Testis (tissue), 2 donors: ENCODE measurements around the gene SCGN.

ENCODE experiments used
- POLR2A ChIP-seq: fragments of 450-650 bp; IDR thresholded peaks from one replicate; pipeline ENCODE4 v1.6.1; 2017; ENCODE audit warnings: antibody characterized with exemption, mild to moderate bottlenecking, moderate library complexity
- TF ChIP-seq, protein P1 (sequence below), 3 experiments: fragments of 450-650 bp in 2 of 3; fragments of 200-600 bp in 1 of 3; sonication (generic) in 1 of 3; IDR thresholded peaks; one replicate each; pipeline ENCODE4 v1.5.1; 2016 to 2019; ENCODE audit warnings: antibody characterized with exemption in 3 of 3, mild to moderate bottlenecking in 2 of 3, moderate library complexity in 1 of 3

DNA sequence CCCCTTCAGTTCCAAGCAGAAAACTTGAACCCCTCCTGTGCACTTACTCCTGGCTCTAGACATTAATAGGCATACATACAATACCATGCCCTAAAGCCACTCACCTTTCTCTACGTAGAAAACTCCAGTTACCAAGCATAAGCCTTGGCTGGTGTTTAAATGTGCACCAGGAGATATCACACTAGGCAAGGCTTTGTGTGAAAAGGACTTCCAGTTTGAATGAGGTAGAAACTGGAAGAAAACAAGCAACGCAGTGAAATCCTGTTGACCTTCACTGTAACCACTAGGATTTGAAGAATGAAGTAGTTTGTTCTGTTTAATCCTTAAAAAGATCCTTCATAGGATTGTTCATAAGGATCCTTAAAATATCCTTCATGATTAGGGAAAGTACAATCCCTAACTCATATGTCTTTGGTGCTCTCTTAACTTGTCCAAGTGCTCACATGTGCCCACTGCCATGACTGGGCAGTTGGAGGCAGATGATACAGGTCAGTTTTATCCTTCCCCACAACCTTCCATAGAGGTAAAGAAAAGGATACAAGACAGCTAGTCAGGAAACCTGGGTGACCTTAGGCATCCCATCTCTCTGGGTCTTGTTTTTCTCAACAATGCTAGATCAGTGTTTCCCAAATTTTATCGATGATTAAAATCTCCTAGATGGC is 9.2 kb upstream of the SCGN start:
- TF ChIP-seq, protein P1, sequence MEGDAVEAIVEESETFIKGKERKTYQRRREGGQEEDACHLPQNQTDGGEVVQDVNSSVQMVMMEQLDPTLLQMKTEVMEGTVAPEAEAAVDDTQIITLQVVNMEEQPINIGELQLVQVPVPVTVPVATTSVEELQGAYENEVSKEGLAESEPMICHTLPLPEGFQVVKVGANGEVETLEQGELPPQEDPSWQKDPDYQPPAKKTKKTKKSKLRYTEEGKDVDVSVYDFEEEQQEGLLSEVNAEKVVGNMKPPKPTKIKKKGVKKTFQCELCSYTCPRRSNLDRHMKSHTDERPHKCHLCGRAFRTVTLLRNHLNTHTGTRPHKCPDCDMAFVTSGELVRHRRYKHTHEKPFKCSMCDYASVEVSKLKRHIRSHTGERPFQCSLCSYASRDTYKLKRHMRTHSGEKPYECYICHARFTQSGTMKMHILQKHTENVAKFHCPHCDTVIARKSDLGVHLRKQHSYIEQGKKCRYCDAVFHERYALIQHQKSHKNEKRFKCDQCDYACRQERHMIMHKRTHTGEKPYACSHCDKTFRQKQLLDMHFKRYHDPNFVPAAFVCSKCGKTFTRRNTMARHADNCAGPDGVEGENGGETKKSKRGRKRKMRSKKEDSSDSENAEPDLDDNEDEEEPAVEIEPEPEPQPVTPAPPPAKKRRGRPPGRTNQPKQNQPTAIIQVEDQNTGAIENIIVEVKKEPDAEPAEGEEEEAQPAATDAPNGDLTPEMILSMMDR (IDR thresholded peaks at IDR 0.05): no peak
- TF ChIP-seq POLR2A: no peak
